Tibial nerve (tissue), 4 donors: Measurements from ENCODE around the gene FBXL3.

ENCODE experiments used
- EP300 ChIP-seq, 2 donors: sonication (generic); formaldehyde crosslinking; IDR thresholded peaks; one replicate each; pipeline ENCODE4 v1.6.1; 2017; ENCODE audit warnings: antibody characterized with exemption in 2 of 2, mild to moderate bottlenecking in 1 of 2
- POLR2A ChIP-seq, 2 donors: fragments of 450-650 bp; IDR thresholded peaks; one replicate each; pipeline ENCODE4 v1.6.1; 2017; ENCODE audit warnings: antibody characterized with exemption in 2 of 2, mild to moderate bottlenecking in 2 of 2, moderate library complexity in 2 of 2
- TF ChIP-seq, protein P1 (sequence below), 5 experiments: fragments of 200-600 bp in 3 of 5; fragments of 450-650 bp in 2 of 5; sonication (generic) in 3 of 5; IDR thresholded peaks; one replicate each; pipeline ENCODE4 v1.5.1; 2016 to 2019; ENCODE audit warnings: antibody characterized with exemption in 5 of 5, mild to moderate bottlenecking in 3 of 5, moderate library complexity in 2 of 5

DNA sequence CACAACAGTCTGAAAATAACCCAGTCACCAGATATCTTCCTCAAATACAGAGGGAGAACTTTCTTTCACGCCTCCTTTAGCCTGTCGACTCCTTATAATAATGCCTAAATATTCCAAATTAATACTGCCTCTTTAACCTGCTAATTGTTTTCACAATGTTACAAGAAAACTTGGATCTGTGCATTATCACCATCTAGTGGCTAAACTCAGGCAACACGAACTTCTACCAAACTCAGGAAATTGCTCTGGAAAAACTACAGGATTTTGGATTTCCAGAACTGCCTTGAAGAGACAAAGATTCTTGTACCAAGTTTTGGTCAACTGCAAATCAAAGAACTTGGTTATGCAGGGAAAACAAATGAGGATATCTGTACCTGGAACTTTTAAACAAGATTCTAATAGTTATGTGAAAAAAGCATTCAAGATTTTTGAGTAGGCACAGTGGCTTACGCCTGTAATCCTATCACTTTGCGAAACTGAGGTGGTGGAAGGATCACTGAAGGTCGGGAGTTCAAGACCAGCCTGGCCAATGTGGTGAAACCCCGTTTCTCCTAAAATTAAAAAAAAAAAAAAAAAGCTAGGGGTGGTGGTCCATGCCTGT is 24.3 kb downstream of the FBXL3 start:
- TF ChIP-seq POLR2A (IDR thresholded peaks at IDR 0.05) (no peak), EP300 (IDR thresholded peaks at IDR 0.05) (no peak)
- TF ChIP-seq, protein P1, sequence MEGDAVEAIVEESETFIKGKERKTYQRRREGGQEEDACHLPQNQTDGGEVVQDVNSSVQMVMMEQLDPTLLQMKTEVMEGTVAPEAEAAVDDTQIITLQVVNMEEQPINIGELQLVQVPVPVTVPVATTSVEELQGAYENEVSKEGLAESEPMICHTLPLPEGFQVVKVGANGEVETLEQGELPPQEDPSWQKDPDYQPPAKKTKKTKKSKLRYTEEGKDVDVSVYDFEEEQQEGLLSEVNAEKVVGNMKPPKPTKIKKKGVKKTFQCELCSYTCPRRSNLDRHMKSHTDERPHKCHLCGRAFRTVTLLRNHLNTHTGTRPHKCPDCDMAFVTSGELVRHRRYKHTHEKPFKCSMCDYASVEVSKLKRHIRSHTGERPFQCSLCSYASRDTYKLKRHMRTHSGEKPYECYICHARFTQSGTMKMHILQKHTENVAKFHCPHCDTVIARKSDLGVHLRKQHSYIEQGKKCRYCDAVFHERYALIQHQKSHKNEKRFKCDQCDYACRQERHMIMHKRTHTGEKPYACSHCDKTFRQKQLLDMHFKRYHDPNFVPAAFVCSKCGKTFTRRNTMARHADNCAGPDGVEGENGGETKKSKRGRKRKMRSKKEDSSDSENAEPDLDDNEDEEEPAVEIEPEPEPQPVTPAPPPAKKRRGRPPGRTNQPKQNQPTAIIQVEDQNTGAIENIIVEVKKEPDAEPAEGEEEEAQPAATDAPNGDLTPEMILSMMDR (IDR thresholded peaks at IDR 0.05) = peak; percentile 39 to 58 (median 57)
